NCI-H1694 (cell line): ENCODE data around the gene NUMA1.

Experiments used
- DNase-seq: peaks from one replicate; lab custom pipeline; 2025; lab: John Stamatoyannopoulos, UW

The NUMA1 gene

GRCh38 chr11:72000202-72000867 lies 80.0 kb downstream of the NUMA1 start:
- no peak for DNase-seq

- no peak for DNase-seq
These were observed 80.5 kb downstream of the NUMA1 start for GRCh38 chr11:71999798-72000197.

- DNase-seq, result no peak
These were observed 81.0 kb downstream of the NUMA1 start for GRCh38 chr11:71999362-71999761.

GRCh38 chr11:71998649-71999310 lies 81.6 kb downstream of the NUMA1 start, which contains the start of gene IL18BP:
TSS of gene IL18BP (plus strand) at chr11:71998909. CDS start at chr11:71999985, 1,076 bp downstream.
- DNase-seq, result no peak

GRCh38 chr11:71998061-71998460 lies 82.3 kb downstream of the NUMA1 start:
- no peak for DNase-seq

- DNase-seq, result no peak
These were observed 82.7 kb downstream of the NUMA1 start for GRCh38 chr11:71997594-71997993.

GRCh38 chr11:71996946-71997345 lies 83.4 kb downstream of the NUMA1 start:
- DNase-seq, result no peak

GRCh38 chr11:71996517-71996916 lies 83.8 kb downstream of the NUMA1 start:
- no peak for DNase-seq

- no peak for DNase-seq
These were observed 84.5 kb downstream of the NUMA1 start for GRCh38 chr11:71995726-71996291.

- DNase-seq, result no peak
These were observed 85.6 kb downstream of the NUMA1 start for GRCh38 chr11:71994786-71995185.

- no peak for DNase-seq
These were observed 88.1 kb downstream of the NUMA1 start for GRCh38 chr11:71992136-71992730.

GRCh38 chr11:71991494-71991893 lies 88.8 kb downstream of the NUMA1 start:
- no peak for DNase-seq

- no peak for DNase-seq
These were observed 89.6 kb downstream of the NUMA1 start for GRCh38 chr11:71990701-71991100.

GRCh38 chr11:71988050-71988449 lies 92.3 kb downstream of the NUMA1 start:
- DNase-seq, result no peak

GRCh38 chr11:71987521-71987920 lies 92.8 kb downstream of the NUMA1 start:
- DNase-seq, result no peak

- DNase-seq, result no peak
These were observed 94.2 kb downstream of the NUMA1 start for GRCh38 chr11:71986131-71986530.

- DNase-seq, result no peak
These were observed 100.7 kb downstream of the NUMA1 start for GRCh38 chr11:71979602-71980001.

GRCh38 chr11:71979094-71979493 lies 101.2 kb downstream of the NUMA1 start:
- no peak for DNase-seq

GRCh38 chr11:71977743-71978418 lies 102.5 kb downstream of the NUMA1 start:
- DNase-seq, result peak; percentile 46

- DNase-seq, result no peak
These were observed 103.3 kb downstream of the NUMA1 start for GRCh38 chr11:71977090-71977489.

- DNase-seq, result no peak
These were observed 103.8 kb downstream of the NUMA1 start for GRCh38 chr11:71976551-71976950.

GRCh38 chr11:71971680-71972079 lies 108.7 kb downstream of the NUMA1 start:
- DNase-seq, result no peak
